Prostate gland (tissue), 2 donors: ENCODE measurements around the gene CCR9.

Experiments
- CTCF ChIP-seq, 4 experiments: fragments of 200-600 bp in 2 of 4; fragments of 450-650 bp in 2 of 4; sonication (generic) in 2 of 4; IDR thresholded peaks; 1 replicate in 3 of 4; 2 replicates in 1 of 4; pipeline ENCODE4 v1.5.1; 2016 to 2019; ENCODE audit warnings: antibody characterized with exemption in 4 of 4, mild to moderate bottlenecking in 2 of 4, moderate library complexity in 2 of 4
- POLR2A ChIP-seq: fragments of 450-650 bp; IDR thresholded peaks from one replicate; pipeline ENCODE4 v1.6.1; 2016; ENCODE audit warnings: antibody characterized with exemption, mild to moderate bottlenecking
- POLR2AphosphoS5 ChIP-seq: sonication (generic); formaldehyde crosslinking; IDR thresholded peaks from one replicate; pipeline ENCODE4 v1.6.1; 2017; ENCODE audit warnings: antibody characterized with exemption

DNA sequence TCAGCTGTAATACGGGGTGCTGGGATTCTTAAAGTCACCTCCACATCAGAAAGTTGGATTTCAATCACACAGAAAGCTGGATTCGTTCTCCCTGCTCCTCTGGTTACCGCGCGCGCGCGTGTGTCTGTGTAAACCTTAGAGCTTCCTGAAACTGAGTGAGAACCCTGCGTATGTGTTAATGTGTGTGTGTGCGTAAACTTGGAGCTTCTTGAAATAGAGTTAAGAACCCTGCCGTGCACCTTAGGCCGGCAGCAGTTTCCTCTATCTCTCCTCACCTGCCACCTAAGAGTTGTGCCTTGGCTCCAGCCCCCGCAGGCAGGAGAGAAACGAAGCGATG lies 45.0 kb upstream of the CCR9 start:
- no peak for TF ChIP-seq CTCF (IDR thresholded peaks at IDR 0.05)
- no peak for TF ChIP-seq POLR2AphosphoS5
- no peak for TF ChIP-seq POLR2A
